ENCODE data around the gene IPCEF1.

Gene IPCEF1

DNA sequence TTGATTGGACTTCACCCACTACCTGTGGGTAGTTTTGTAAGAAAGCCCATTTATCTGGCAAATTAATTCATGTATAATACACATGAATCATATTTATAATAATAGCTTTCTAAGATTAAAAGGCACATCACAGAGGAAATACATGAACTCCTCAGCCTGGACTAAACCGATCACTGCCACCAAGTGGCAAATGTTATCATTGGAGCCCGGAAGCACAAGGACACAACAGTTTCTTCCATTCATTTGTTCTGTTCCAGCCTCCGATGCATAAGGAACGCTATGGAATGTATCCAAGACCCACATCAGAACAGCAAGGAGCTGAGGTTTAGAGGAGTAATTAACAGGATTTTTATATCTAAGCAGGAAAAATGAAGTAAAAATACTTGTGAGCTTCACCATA is 13.9 kb upstream of the IPCEF1 start:
- peak; percentile 42 for DNase-seq (ENCODE audit: low read depth)

DNA sequence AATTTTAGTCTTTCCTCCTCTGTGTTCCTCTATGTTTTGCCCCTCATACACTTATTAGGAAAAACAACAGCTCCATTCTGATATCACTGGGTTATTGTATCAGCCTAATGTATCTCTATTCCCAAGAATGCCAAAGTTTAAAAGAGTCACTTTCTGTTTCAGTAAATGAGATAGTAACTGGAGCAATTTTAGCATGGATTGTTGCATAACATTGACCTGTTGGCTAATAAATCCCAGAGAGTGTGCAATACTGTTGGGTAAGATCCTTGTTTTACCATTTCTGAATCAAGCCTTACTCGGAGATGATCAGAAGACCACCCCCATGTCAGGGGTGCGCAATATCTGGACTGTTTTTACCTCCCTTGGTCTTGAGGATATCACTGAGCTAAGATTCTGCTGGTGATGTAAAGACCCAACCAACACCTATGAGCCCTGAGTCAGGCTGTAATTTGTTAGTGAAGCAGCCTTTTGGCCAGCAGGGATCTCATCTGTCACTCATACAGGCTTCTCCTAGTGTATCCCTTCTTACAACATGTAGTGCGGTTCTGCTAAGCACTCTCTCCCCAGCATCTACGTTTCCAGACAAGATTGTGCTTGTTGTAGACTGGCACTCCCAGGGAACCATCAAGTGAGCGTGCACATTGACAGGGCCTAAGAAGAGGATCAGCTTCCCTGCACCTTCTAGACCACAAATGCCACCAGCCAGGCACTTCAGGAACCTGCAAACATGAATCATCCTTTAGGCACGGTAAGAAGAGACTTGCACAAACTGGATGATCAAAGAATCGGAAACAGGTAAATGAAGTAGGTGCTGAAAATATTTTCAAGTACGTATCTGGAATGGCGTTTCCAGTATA is 11.5 kb upstream of the IPCEF1 start:
- peak; percentile 38 for DNase-seq (ENCODE audit: low read depth)
- TF ChIP-seq, protein P1, sequence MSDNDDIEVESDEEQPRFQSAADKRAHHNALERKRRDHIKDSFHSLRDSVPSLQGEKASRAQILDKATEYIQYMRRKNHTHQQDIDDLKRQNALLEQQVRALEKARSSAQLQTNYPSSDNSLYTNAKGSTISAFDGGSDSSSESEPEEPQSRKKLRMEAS (IDR thresholded peaks at IDR 0.05; ENCODE audit: low read depth, low read length): no peak
- TF ChIP-seq, protein P2, sequence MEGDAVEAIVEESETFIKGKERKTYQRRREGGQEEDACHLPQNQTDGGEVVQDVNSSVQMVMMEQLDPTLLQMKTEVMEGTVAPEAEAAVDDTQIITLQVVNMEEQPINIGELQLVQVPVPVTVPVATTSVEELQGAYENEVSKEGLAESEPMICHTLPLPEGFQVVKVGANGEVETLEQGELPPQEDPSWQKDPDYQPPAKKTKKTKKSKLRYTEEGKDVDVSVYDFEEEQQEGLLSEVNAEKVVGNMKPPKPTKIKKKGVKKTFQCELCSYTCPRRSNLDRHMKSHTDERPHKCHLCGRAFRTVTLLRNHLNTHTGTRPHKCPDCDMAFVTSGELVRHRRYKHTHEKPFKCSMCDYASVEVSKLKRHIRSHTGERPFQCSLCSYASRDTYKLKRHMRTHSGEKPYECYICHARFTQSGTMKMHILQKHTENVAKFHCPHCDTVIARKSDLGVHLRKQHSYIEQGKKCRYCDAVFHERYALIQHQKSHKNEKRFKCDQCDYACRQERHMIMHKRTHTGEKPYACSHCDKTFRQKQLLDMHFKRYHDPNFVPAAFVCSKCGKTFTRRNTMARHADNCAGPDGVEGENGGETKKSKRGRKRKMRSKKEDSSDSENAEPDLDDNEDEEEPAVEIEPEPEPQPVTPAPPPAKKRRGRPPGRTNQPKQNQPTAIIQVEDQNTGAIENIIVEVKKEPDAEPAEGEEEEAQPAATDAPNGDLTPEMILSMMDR (IDR thresholded peaks at IDR 0.05; ENCODE audit: low read depth, low read length): no peak
- no peak for TF ChIP-seq POLR2A (IDR thresholded peaks at IDR 0.05; ENCODE audit: extremely low read depth, insufficient read length)
- TF ChIP-seq MYC (IDR thresholded peaks at IDR 0.05; ENCODE audit: low read depth, low read length): no peak
- no peak overlapping the region for H3K4me3 ChIP-seq (ENCODE audit: low read depth, low read length)

More for the DNA sequence above, 13.9 kb upstream of the IPCEF1 start:
- TF ChIP-seq, protein P1 (IDR thresholded peaks at IDR 0.05; ENCODE audit: low read depth, low read length): no peak
- TF ChIP-seq, protein P2 (IDR thresholded peaks at IDR 0.05; ENCODE audit: low read depth, low read length): peak; percentile 31
- no peak overlapping the region for H3K4me3 ChIP-seq (ENCODE audit: low read depth, low read length)

DNA sequence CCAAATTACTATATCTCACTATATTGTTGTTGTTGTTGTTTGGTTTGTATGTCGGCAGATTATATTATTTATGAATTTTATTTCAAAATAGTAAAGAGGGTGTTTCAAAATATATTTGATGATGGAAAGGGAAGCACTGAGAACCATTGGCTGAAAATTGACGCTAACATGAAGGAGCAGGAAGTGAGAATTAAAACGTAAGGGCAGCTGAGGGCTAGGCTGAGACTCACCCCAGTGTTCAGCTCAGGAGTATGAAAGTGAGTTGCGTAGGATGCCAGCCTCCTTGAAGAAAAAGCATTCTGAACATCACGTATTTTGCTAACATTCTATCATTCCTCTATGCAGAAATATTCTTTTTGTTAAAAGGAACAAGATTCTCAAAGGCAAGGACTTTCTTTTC is 10.7 kb upstream of the IPCEF1 start:
- no peak overlapping the region for H3K4me3 ChIP-seq (ENCODE audit: low read depth, low read length)
- no peak for DNase-seq (ENCODE audit: low read depth)
- no peak for TF ChIP-seq MYC (IDR thresholded peaks at IDR 0.05; ENCODE audit: low read depth, low read length)
- TF ChIP-seq POLR2A (IDR thresholded peaks at IDR 0.05; ENCODE audit: extremely low read depth, insufficient read length): no peak
- TF ChIP-seq, protein P1 (IDR thresholded peaks at IDR 0.05; ENCODE audit: low read depth, low read length): no peak
- TF ChIP-seq, protein P2 (IDR thresholded peaks at IDR 0.05; ENCODE audit: low read depth, low read length): no peak

DNA sequence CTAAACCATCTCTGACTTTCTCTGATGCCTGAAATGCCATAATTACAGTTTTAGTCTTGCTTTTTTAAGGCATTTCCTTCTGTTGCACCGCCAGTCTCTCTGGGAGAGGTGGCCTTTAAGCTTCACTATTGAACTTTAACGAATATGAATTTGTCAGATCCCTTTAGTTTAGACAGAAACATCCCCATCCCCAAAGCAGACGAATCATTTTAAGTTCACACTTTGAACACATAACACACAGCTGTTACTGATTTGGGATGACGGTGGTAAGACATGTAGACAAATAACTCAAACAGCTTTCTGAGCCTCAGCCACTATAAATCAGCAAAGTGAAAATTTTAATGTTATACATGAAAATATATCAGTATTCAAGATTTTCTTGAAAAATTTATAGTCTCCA is 7.2 kb upstream of the IPCEF1 start:
- H3K4me3 ChIP-seq (ENCODE audit: low read depth, low read length): no peak overlapping the region
- TF ChIP-seq, protein P2 (IDR thresholded peaks at IDR 0.05; ENCODE audit: low read depth, low read length): no peak
- TF ChIP-seq, protein P1 (IDR thresholded peaks at IDR 0.05; ENCODE audit: low read depth, low read length): no peak
- TF ChIP-seq MYC (IDR thresholded peaks at IDR 0.05; ENCODE audit: low read depth, low read length): no peak
- TF ChIP-seq POLR2A (IDR thresholded peaks at IDR 0.05; ENCODE audit: extremely low read depth, insufficient read length): no peak
- DNase-seq (ENCODE audit: low read depth): no peak

DNA sequence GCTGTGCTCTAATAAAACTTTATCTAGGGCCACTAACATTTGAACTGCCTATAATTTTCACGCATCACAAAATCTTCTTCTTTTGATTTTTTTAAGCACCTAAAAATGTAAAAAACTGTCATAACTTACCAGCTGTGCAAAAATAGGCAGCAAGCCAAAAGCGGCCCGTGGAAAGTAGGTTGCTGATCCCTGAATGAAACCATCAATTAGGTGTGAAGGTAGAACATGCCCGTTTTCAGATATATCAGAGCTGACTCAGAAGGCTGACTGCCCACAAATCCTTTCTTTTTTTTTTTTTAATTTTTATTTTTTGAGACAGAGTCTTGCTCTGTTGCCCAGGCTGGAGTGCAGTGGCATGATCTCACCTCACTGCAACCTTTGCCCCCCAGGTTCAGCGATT is 4.9 kb upstream of the IPCEF1 start:
- TF ChIP-seq, protein P1 (IDR thresholded peaks at IDR 0.05; ENCODE audit: low read depth, low read length): no peak
- TF ChIP-seq, protein P2 (IDR thresholded peaks at IDR 0.05; ENCODE audit: low read depth, low read length): no peak
- TF ChIP-seq POLR2A (IDR thresholded peaks at IDR 0.05; ENCODE audit: extremely low read depth, insufficient read length) (no peak), MYC (IDR thresholded peaks at IDR 0.05; ENCODE audit: low read depth, low read length) (no peak)
- DNase-seq (ENCODE audit: low read depth): no peak

More for the DNA sequence above, 4.9 kb upstream of the IPCEF1 start:
- no peak overlapping the region for H3K4me3 ChIP-seq (ENCODE audit: low read depth, low read length)

Measured in NB4 (cell line).